ENCODE measurements around the gene CDC42SE1. TPM values are rescaled to one million over a fixed set of nuclear protein-coding genes. Genes with fewer than 3 reads are reported as not detected.

CDC42SE1 gene
- total RNA-seq, 1 donor from 2014 or later, result 180 TPM

- Mint-ChIP-seq H3K36me3 (ENCODE audit: low read depth, unreplicated experiment) (peaks cover 21% of the 10 kb centered on the region), H3K27ac (ENCODE audit: unreplicated experiment) (no peak within 1 kb of the TSS), H3K9me3 (ENCODE audit: unreplicated experiment) (no peaks in the 10 kb centered on the region), H3K4me3 (ENCODE audit: unreplicated experiment) (no peak within 1 kb of the TSS), H3K4me1 (ENCODE audit: unreplicated experiment) (no peaks in the 10 kb centered on the region), H3K27me3 (ENCODE audit: unreplicated experiment) (no peaks in the 10 kb centered on the region)
- DNase-seq (ENCODE audit: low spot score), result no peak
- no peak for TF ChIP-seq CTCF (IDR thresholded peaks at IDR 0.05; ENCODE audit: unreplicated experiment)
Measured at GRCh38 chr1:151036356-151036755, 23.1 kb downstream of the CDC42SE1 start, which contains the start of gene BNIPL. Gene BNIPL (plus strand): TSS chr1:151036586. CDS start chr1:151036726, 140 bp downstream.

GRCh38 chr1:151035167-151035566 lies 24.3 kb downstream of the CDC42SE1 start:
- Mint-ChIP-seq H3K36me3 (ENCODE audit: low read depth, unreplicated experiment) (peaks cover 25% of the 10 kb centered on the region), H3K4me1 (ENCODE audit: unreplicated experiment) (no peaks in the 10 kb centered on the region), H3K27me3 (ENCODE audit: unreplicated experiment) (no peaks in the 10 kb centered on the region), H3K27ac (ENCODE audit: unreplicated experiment) (no peak overlapping the region), H3K9me3 (ENCODE audit: unreplicated experiment) (no peaks in the 10 kb centered on the region), H3K4me3 (ENCODE audit: unreplicated experiment) (peak overlapping the region; percentile 2)
- TF ChIP-seq CTCF (IDR thresholded peaks at IDR 0.05; ENCODE audit: unreplicated experiment), result no peak
- no peak for DNase-seq (ENCODE audit: low spot score)

GRCh38 chr1:151032164-151032563 lies 27.3 kb downstream of the CDC42SE1 start:
- DNase-seq (ENCODE audit: low spot score), result no peak
- Mint-ChIP-seq H3K4me1 (ENCODE audit: unreplicated experiment) (no peaks in the 10 kb centered on the region), H3K36me3 (ENCODE audit: low read depth, unreplicated experiment) (peaks cover 35% of the 10 kb centered on the region), H3K9me3 (ENCODE audit: unreplicated experiment) (no peaks in the 10 kb centered on the region), H3K4me3 (ENCODE audit: unreplicated experiment) (no peak overlapping the region), H3K27me3 (ENCODE audit: unreplicated experiment) (no peaks in the 10 kb centered on the region), H3K27ac (ENCODE audit: unreplicated experiment) (no peak overlapping the region)
- TF ChIP-seq CTCF (IDR thresholded peaks at IDR 0.05; ENCODE audit: unreplicated experiment), result no peak

- TF ChIP-seq CTCF (IDR thresholded peaks at IDR 0.05; ENCODE audit: unreplicated experiment), result no peak
- H3K27ac Mint-ChIP-seq (ENCODE audit: unreplicated experiment), result no peak overlapping the region
- no peaks in the 10 kb centered on the region for H3K9me3 Mint-ChIP-seq (ENCODE audit: unreplicated experiment)
Measured at GRCh38 chr1:151026460-151026859, 33.0 kb downstream of the CDC42SE1 start.

GRCh38 chr1:151024540-151025146 lies 34.8 kb downstream of the CDC42SE1 start:
- TF ChIP-seq CTCF (IDR thresholded peaks at IDR 0.05; ENCODE audit: unreplicated experiment), result peak; percentile 68
- H3K27ac Mint-ChIP-seq (ENCODE audit: unreplicated experiment), result no peak overlapping the region
- peaks cover 8% of the 10 kb centered on the region for H3K4me1 Mint-ChIP-seq (ENCODE audit: unreplicated experiment)
- no peak overlapping the region for H3K4me3 Mint-ChIP-seq (ENCODE audit: unreplicated experiment)
- DNase-seq (ENCODE audit: low spot score), result peak; percentile 88
- H3K9me3 Mint-ChIP-seq (ENCODE audit: unreplicated experiment), result no peaks in the 10 kb centered on the region
- H3K27me3 Mint-ChIP-seq (ENCODE audit: unreplicated experiment), result no peaks in the 10 kb centered on the region
- H3K36me3 Mint-ChIP-seq (ENCODE audit: low read depth, unreplicated experiment), result peaks cover 18% of the 10 kb centered on the region

More at GRCh38 chr1:151026460-151026859, 33.0 kb downstream of the CDC42SE1 start:
- no peak for DNase-seq (ENCODE audit: low spot score)
- H3K36me3 Mint-ChIP-seq (ENCODE audit: low read depth, unreplicated experiment), result peaks cover 23% of the 10 kb centered on the region
- peak overlapping the region; percentile 62 for H3K4me3 Mint-ChIP-seq (ENCODE audit: unreplicated experiment)
- no peaks in the 10 kb centered on the region for H3K27me3 Mint-ChIP-seq (ENCODE audit: unreplicated experiment)
- peaks cover 8% of the 10 kb centered on the region for H3K4me1 Mint-ChIP-seq (ENCODE audit: unreplicated experiment)
